Measurements from ENCODE around the gene N4BP2L1. TPM values are rescaled to one million over a fixed set of nuclear protein-coding genes. Genes with fewer than 3 reads are reported as not detected.

N4BP2L1 gene
- total RNA-seq, 4 donors from 2014 or later, result 23.1 to 33.1 (median 26.8) TPM

DNA sequence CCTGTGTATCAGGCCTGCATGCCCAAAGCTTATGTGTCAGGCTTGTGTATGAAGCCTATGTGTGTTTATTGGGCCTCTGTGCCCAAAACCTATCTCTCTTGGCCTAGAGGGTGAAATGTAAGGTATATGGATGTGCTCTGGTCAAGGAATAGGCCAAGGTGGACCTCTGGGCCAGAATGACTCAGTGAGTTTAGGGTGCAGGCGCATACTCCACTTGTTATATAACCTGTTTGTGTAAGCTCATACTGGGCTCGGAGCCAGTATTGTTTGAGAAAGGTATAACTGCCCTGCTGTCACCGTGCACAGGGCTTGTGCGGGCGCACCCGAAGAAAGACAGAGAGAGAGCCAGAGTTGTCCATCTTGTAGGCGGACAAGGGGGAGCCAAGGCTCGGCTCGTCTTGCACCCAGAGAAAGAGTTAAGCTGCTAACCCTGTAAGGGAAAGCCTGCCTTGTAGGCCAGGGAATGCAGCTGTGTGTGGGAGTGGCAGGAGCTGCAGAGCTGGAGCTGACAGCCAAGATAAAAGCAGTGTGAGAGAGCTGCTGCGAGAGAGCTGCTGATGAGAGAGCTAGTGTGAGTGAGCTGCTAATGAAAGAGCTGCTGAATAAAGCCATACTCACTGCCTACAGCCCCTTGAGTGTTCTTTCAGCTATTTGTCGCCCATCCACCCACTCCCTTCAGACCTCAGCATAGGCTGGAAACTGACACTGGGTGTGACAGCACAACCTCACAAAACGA is 43.4 kb upstream of the N4BP2L1 start:
- TF ChIP-seq, protein P1, sequence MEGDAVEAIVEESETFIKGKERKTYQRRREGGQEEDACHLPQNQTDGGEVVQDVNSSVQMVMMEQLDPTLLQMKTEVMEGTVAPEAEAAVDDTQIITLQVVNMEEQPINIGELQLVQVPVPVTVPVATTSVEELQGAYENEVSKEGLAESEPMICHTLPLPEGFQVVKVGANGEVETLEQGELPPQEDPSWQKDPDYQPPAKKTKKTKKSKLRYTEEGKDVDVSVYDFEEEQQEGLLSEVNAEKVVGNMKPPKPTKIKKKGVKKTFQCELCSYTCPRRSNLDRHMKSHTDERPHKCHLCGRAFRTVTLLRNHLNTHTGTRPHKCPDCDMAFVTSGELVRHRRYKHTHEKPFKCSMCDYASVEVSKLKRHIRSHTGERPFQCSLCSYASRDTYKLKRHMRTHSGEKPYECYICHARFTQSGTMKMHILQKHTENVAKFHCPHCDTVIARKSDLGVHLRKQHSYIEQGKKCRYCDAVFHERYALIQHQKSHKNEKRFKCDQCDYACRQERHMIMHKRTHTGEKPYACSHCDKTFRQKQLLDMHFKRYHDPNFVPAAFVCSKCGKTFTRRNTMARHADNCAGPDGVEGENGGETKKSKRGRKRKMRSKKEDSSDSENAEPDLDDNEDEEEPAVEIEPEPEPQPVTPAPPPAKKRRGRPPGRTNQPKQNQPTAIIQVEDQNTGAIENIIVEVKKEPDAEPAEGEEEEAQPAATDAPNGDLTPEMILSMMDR (IDR thresholded peaks at IDR 0.05; ENCODE audit: low read depth), result no peak

DNA sequence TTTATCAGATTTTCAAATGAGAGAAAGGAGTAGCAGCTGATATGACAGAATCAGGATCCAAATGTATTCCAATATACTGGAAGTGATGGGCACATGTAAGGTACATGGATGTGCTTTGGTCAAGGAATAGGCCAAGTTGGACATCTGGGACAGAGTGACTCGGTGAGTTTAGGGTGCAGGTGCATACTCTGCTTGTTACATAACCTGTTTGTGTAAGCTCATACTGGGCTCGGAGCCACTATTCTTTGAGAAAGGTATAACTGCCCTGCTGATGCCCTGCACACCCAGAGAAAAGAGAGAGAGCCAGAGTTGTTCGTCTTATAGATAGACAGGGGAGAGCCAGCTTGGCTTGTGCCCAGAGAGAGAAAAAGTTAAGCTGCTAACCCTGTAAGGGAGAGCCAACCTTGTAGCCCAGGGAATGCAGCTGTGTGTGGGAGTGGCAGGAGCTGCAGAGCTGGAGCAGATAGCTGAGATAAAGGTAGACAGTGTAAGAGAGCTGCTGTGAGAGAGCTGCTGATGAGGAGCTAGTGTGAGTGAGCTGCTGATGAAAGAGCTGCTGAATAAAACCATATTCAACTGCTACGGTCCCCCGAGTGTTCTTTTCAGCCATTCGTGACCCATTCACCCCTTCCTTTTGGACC is 40.7 kb upstream of the N4BP2L1 start:
- TF ChIP-seq, protein P1 (IDR thresholded peaks at IDR 0.05; ENCODE audit: low read depth), result no peak

DNA sequence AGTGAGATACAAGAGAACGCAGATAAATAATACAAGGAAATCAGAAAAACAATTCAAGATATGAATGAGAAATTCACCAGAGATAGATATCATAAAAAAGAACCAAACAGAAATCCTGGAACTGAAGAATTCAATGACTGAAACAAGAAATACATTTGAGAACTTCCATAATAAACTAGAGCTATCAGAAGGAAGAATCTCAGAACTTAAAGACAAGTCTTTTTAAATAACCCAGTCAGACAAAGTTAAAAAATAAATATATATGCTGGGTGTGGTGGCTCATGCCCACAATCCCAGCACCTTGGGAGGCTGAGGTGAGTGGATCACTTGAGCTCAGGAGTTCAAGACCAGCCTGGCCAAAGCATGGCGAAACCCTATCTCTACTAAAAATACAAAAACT is 28.7 kb upstream of the N4BP2L1 start:
- TF ChIP-seq, protein P1 (IDR thresholded peaks at IDR 0.05; ENCODE audit: low read depth), result no peak

DNA sequence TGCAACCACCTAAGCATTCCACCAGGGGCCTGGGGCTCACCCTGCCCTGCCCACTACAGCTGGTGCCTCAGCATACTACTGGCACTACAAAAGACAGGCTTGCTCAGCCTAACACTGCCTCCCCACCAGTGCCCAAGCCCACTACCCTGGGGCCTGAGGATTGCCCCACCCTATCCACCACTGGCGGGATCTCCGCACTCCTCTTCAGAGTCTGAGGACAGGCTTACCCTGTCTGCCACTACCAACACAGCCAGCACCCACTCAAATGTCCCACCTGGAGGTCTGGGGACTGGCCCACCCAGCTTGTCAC is 27.6 kb upstream of the N4BP2L1 start:
- TF ChIP-seq, protein P1 (IDR thresholded peaks at IDR 0.05; ENCODE audit: low read depth), result no peak

DNA sequence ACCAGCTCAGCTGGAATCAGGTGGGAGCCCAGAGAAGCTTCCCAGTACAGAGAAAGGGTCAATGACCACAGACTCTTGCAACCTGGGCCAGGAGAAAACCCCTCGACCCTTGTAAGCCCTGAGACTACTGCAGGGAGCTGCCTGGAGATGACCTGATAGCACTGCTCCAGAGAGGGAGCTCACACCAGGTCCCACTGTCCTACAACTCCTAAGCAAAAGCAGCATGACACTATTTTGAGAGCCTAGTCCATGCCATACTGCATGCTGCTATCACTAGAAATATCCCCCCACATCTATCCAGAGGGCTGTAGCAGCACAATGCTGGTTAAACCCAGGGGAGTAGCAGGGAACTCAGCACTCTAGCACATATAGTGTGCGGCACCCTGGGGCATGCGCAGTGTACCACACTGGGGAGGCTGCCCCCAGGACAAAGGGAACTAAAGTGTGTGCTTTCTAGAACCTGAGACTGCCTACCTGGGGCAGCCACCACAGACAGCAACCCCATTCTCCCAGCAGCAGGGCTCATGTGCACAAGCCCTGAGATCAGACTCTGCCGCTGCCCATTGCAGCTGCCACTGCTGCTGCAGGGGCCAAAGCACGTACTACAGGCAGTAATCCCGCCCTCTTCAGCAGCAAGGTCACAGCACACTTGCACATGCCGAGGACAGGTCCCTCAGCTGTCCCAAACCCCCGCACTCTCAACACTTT is 27.1 kb upstream of the N4BP2L1 start:
- TF ChIP-seq, protein P1 (IDR thresholded peaks at IDR 0.05; ENCODE audit: low read depth), result no peak

DNA sequence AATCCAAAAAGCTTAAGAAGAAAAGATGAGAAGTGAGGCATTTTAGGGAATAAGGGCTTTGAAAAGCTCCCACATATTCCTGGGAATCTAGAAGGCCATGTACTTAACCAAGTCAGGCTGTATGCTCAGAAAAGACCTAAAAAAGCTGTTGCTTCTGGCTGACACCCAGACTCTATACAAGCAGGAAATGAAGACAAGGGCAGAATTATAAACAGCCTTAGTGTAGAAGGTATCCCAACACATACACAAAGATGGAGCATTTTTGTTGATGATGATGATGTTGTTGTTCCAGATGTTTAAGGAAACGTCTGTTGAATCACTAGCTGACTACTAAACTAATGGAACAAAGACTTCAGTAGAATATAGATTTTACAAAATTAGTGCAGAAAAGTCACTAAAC is 26.1 kb upstream of the N4BP2L1 start:
- TF ChIP-seq, protein P1 (IDR thresholded peaks at IDR 0.05; ENCODE audit: low read depth), result no peak

DNA sequence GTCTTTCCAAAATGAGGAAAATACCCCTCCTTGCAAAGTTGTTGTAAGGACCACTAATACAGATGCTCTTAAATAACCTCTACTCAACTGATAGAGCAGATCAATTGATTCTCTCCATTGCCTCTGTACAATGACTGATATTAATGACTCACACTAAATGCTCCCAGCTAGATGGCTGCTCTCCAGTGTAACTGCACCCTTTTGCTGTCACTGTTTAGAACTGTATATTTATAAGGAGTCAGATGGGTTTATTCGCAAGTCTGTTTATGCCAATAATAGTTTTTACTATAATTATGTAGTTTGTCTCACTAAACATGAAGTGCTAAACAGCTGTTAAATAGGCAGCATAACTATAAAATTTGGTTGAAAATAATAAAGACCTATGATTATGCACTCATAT is 21.0 kb upstream of the N4BP2L1 start:
- TF ChIP-seq, protein P1 (IDR thresholded peaks at IDR 0.05; ENCODE audit: low read depth), result no peak

Measured in subcutaneous adipose tissue (tissue), 4 donors.